Measurements from ENCODE around the gene KCNAB3.

Gene KCNAB3

DNA sequence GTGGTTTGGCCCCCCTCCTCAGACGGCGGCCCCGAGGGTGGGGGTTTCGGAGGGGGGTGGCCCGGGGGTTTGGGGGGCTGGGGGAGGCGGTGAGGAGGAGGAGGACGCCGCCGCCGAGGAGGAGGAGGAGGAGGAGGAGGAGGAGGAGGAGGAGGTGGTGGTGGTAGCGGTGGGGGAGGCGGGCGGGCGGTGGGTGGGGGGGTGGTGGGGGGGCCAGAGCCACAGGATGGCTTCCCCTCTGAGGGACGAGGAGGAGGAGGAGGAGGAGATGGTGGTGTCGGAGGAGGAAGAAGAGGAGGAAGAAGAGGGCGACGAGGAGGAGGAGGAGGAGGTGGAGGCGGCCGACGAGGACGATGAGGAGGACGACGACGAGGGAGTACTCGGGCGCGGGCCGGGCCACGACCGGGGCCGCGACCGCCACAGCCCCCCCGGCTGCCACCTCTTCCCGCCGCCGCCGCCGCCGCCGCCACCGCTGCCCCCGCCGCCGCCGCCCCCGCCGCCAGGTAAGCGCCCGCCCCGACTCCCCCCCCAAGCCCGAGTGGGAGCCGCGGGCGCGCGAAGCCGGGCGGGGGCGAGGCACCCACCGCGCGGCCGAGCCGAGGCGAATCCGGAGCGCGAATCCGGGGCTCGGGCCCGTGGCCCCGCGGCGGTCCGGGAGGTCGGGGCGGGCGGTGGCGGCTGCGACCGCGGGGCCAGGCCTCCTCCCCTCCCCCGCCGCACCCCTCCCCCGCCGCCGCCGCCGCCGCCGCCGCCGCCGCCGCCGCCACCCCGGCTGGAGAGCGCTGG is 44.9 kb downstream of the KCNAB3 start:
- peak overlapping the region; percentile 85; the same call in 1 of the 2 replicates for H3K4me3 ChIP-seq (ENCODE audit: low read length)
- TF ChIP-seq ZNF274 (IDR thresholded peaks at IDR 0.05; ENCODE audit: low read depth, low read length) = no peak

DNA sequence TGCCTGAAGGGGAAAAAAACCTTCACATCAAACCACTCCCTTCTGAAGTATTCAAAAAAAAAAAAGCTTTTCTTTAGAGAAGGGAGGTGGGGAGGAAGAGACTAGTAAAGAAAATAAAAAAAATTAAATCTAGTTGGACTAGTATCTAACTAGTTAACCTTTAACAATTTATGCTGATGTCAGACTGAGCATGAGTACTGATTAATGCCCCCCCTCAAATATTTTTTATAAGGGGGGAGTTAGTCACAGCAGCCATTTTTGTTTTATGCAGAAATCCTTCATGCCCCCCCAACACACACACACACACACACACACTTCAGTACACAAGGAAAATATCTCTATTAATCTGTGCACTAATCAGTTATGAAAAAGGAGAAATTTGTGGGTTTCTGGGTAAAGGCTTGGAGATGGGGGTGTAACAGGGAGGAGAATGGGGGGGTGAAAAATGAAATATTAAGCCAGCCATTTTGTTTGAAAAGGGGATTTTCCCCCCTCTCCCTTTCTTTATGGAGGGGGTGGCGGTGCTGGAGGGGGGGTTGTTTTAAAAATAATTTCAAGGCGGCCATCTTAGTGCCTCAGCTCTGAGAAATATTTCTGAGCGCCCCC is 45.8 kb downstream of the KCNAB3 start:
- TF ChIP-seq ZNF274 (IDR thresholded peaks at IDR 0.05; ENCODE audit: low read depth, low read length) = no peak
- peak overlapping the region; percentile 67 for H3K4me3 ChIP-seq (ENCODE audit: low read length)

DNA sequence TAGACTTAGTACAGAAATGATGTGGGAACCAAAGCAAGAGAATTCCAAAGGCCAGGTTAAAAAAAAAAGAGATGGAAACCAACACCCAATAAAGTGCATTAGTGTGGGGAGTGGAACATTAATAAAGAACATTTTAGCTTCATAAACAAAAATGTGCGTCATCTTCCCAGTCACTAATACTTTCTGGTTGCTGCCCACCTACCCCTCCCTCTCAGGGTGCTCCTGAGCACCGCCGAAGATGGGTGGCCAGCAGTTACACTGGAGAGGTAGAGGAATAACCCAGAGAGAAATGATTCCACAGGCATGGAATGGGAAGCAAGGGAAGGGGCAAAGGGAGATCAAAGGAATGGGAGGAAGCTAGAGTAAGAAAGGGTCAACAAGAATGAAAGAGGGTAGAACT is 47.0 kb downstream of the KCNAB3 start:
- peak overlapping the region; percentile 40; the same call in 1 of the 2 replicates for H3K4me3 ChIP-seq (ENCODE audit: low read length)
- no peak for TF ChIP-seq ZNF274 (IDR thresholded peaks at IDR 0.05; ENCODE audit: low read depth, low read length)

DNA sequence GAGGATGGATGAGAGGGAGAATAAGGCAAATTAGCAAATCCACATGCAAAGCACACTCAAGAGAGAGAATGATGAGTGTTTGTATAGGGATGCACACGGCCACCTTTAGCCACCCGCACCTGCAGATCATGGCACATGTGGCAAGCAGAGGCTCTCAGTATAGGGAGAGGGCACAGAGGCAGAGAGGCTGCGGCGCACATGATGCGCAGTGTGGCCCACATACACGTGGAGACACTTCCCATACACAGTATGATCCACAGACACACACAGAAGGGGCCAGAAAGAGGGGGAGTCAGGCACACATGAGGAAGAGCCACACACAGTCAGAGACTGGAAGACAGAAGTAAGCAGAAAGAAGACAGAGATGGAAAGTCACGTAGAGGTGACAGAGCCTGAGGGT is 47.6 kb downstream of the KCNAB3 start:
- no peak for TF ChIP-seq ZNF274 (IDR thresholded peaks at IDR 0.05; ENCODE audit: low read depth, low read length)
- peak overlapping the region; percentile 49; the same call in 1 of the 2 replicates for H3K4me3 ChIP-seq (ENCODE audit: low read length)

DNA sequence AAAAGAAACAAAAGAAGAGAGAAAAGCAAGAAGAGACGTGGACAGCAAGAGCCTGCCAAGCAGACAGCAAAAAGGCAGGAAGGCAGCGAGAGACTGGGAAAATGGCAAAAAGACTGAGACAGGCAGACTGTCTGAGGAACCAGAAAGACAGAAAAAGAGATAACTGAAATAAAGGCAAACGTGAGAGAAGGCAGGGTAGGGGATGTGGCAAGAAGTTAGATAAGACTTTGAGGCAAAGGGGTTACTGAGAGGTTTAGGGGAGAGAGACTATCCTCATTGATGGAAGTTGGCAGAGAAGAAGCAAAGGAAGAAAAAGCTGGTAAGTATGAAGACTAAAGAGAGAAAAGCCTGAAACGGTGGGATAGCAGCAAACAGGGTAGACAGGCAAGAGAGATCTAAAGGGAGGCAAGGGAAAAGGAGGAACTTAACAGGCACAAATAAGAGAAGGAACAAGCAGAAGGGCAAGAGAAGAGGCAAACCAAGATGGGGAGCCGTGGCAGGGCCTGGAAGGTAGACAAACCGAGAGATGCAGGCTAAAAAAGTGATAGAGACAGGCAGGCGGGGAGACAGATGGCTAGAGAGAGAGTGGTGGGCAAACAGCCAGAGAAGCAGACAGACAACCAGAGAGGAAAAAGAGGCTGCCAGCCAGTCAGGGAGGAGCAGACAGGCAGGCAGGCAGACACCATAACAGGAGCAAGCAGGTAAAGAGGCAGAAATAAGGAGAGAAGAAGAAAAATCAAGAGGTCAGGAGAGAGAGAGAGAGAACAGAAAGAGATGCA is 48.2 kb downstream of the KCNAB3 start:
- peak overlapping the region; percentile 49; the same call in 1 of the 2 replicates for H3K4me3 ChIP-seq (ENCODE audit: low read length)
- no peak for TF ChIP-seq ZNF274 (IDR thresholded peaks at IDR 0.05; ENCODE audit: low read depth, low read length)

DNA sequence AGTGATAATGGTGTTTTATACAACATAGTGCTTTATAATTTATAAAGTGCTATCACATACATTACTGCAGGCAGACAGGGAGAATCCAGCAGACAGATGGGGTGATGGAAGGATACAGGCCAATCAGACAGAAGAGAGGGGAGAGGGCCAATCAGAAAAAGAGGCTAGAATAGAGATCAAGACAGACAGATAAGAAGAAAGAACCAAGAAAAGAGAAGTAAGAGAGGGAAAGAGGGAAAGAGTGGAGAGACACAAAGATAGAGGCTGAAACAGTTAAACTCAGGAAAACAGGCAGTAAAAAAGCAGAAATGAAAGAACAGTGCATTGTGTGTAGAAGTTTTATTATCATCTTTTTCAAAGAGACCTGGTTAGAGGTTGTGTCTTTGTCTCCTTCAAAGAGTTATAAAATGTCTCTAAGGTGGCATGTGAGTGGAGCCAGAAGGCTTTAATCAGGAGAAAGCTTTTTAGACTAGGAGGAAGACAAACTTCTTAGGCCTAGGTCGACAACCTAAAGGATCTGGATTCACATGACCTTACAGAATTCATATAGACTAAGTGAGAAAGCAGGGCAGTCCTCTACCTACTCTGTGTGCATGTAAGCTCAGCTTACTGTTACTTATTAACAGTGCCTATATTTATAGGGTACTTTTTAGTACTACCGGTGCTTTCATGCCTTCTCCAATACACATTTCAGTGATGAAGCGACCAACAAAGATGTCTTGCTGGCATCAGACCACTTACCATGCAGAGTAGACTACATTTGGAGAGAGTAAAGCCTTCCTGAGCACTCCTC is 49.4 kb downstream of the KCNAB3 start:
- H3K4me3 ChIP-seq (ENCODE audit: low read length) = peak overlapping the region; percentile 71; the same call in 1 of the 2 replicates
- no peak for TF ChIP-seq ZNF274 (IDR thresholded peaks at IDR 0.05; ENCODE audit: low read depth, low read length)

DNA sequence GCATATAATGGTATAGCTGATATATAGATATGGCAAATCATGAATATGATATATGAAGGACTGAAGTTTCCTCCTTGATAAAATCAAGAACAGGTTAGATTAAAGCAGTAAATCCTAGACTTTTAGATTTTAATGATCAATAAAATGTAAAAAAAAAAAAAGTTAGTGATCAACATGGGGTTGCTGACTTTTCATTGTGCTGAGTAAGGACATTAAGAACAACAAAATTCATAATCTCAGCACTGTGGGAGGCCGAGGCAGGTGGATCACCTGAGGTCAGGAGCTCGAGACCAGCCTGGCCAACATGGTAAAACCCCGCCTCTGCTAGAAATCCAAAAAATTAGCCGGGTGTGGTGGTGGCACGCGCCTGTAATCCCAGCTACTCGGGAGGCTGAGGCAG is 51.4 kb downstream of the KCNAB3 start:
- no peak overlapping the region for H3K4me3 ChIP-seq (ENCODE audit: low read length)
- TF ChIP-seq ZNF274 (IDR thresholded peaks at IDR 0.05; ENCODE audit: low read depth, low read length) = no peak

DNA sequence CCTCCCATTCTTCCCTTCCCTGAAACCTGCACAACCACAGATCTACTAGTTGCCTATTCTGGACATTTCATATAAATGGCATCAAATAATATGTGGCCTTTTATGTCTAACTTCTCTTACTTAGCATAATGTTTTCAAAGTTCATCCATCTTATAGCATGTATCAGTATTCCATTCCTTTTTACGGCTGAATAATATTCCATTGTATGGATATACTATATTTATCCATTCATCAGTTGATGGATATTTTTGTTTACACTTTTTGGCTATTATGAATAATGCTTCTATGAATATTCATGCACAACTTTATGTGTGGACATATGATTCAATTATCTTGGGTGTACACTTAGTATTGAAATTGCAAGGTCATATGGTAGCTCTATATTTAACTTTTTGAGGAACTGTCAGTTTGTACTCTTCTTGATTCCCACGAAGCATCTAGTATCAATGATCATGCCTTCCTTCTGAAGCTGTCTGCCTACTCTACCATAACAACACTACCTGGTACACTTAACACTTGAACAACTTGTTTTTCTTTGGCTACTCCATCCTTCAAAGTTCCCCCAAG is 53.8 kb downstream of the KCNAB3 start:
- H3K4me3 ChIP-seq (ENCODE audit: low read length) = no peak overlapping the region
- TF ChIP-seq ZNF274 (IDR thresholded peaks at IDR 0.05; ENCODE audit: low read depth, low read length) = no peak

DNA sequence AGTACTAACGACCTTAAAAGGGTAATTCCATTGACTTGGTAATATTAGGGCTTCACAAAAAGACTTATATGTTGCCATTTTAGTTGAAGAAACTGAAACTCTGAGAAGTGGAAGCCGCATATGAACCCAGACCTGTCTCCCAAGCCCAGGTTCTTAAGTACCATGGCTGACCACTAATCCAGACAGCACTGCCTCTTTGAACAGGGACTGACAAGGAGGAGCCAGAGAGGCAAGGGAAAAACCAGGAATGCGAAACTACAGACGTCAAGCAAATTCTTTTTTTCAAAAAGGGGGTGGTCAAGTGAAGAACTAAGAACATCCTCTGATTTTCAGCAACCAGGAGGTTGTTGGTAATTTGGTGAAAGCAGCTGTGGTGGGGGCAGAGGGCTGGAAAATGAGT is 56.6 kb downstream of the KCNAB3 start:
- H3K4me3 ChIP-seq (ENCODE audit: low read length) = no peak overlapping the region
- no peak for TF ChIP-seq ZNF274 (IDR thresholded peaks at IDR 0.05; ENCODE audit: low read depth, low read length)

Measured in GM08714 (cell line).